Sigmoid colon (tissue), 7 donors: Measurements from ENCODE around the gene HSPA1A. TPM values are rescaled to one million over a fixed set of nuclear protein-coding genes. Genes with fewer than 3 reads are reported as not detected.

Experiments
- DNase-seq: peaks from one replicate; pipeline ENCODE4 v3.0.0-alpha.2; 2019
- H3K27ac ChIP-seq, 4 donors: fragments of 200-600 bp; sonication (generic); one replicate each; pipeline ENCODE4 v1.5.1; 2016 to 2019; ENCODE audit warnings: mild to moderate bottlenecking in 1 of 4
- H3K27me3 ChIP-seq, 3 donors: fragments of 200-600 bp; sonication (generic); one replicate each; pipeline ENCODE4 v1.5.1; 2019; ENCODE audit warnings: mild to moderate bottlenecking in 1 of 3
- H3K36me3 ChIP-seq, 4 donors: fragments of 200-600 bp; sonication (generic); one replicate each; pipeline ENCODE4 v1.5.1; 2016 to 2019
- H3K4me1 ChIP-seq, 4 donors: fragments of 200-600 bp; sonication (generic); one replicate each; pipeline ENCODE4 v1.5.1; 2017 to 2019
- H3K4me3 ChIP-seq, 4 donors: fragments of 200-600 bp; sonication (generic); one replicate each; pipeline ENCODE4 v1.5.1; 2017 to 2019; ENCODE audit warnings: mild to moderate bottlenecking in 2 of 4, moderate library complexity in 1 of 4
- H3K9me3 ChIP-seq, 4 donors: fragments of 200-600 bp in 3 of 4; sonication (generic) in 3 of 4; one replicate each; pipeline versions ENCODE4 v1.5.1 to v1.6.1; 2013 to 2019
- EP300 ChIP-seq, 4 donors: sonication (generic); formaldehyde crosslinking; IDR thresholded peaks; one replicate each; pipeline ENCODE4 v1.6.1; 2017; ENCODE audit warnings: antibody characterized with exemption in 4 of 4
- POLR2A ChIP-seq, 2 donors: fragments of 450-650 bp; IDR thresholded peaks; one replicate each; pipeline ENCODE4 v1.6.1; 2016; ENCODE audit warnings: antibody characterized with exemption in 2 of 2, mild to moderate bottlenecking in 2 of 2, moderate library complexity in 2 of 2
- POLR2AphosphoS5 ChIP-seq, 4 donors: sonication (generic); formaldehyde crosslinking; IDR thresholded peaks; one replicate each; pipeline ENCODE4 v1.6.1; 2017; ENCODE audit warnings: antibody characterized with exemption in 4 of 4
- WGBS, 2 donors: extraction: QIAGEN DNeasy Blood & Tissue Kit; methylation state at CpG; one replicate each; pipeline ENCODE4 v1.1.7; 2013; 5-methylcytosine and 5-hydroxymethylcytosine counted together
- intact Hi-C: fragments of 100-400 bp; cut with DNase I; formaldehyde crosslinking; loops from one replicate; pipeline ENCODE4 v1.15.1; 2023
- polyA plus RNA-seq, 3 donors: library from polyadenylated mRNA; stranded (reverse); fragments of 200-250 nt; gene quantifications; one replicate each; pipeline ENCODE4 v1.2.3, GENCODE V29; 2013
- total RNA-seq, 4 donors: library from RNA; depleted of rRNA; stranded (reverse); fragments of >200 nt; gene quantifications; one replicate each; pipeline ENCODE4 v1.1.0, GENCODE V29; 2016
- TF ChIP-seq, protein P1 (sequence below), 4 experiments: fragments of 450-650 bp in 3 of 4; fragments of 200-600 bp in 1 of 4; IDR thresholded peaks; one replicate each; pipeline ENCODE4 v1.5.1; 2016 to 2019; ENCODE audit warnings: antibody characterized with exemption in 4 of 4, mild to moderate bottlenecking in 3 of 4, moderate library complexity in 2 of 4
- donor health status: healthy with polysubstance abuse.
- donor health status: Bipolar disorder and iron deficiency.
- donor health status: healthy.

Gene HSPA1A
- total and polyA plus RNA-seq, 7 donors: 39.0 to 321 (median 147) TPM

GRCh38 chr6:31842053-31842452 is 26.7 kb downstream of the HSPA1A start:
- DNase-seq: no peak
- WGBS, 2 donors: 62 to 80% methylated on average over 9 of the region's 9 CpGs
- TF ChIP-seq, protein P1, sequence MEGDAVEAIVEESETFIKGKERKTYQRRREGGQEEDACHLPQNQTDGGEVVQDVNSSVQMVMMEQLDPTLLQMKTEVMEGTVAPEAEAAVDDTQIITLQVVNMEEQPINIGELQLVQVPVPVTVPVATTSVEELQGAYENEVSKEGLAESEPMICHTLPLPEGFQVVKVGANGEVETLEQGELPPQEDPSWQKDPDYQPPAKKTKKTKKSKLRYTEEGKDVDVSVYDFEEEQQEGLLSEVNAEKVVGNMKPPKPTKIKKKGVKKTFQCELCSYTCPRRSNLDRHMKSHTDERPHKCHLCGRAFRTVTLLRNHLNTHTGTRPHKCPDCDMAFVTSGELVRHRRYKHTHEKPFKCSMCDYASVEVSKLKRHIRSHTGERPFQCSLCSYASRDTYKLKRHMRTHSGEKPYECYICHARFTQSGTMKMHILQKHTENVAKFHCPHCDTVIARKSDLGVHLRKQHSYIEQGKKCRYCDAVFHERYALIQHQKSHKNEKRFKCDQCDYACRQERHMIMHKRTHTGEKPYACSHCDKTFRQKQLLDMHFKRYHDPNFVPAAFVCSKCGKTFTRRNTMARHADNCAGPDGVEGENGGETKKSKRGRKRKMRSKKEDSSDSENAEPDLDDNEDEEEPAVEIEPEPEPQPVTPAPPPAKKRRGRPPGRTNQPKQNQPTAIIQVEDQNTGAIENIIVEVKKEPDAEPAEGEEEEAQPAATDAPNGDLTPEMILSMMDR (IDR thresholded peaks at IDR 0.05): no peak
- no peak for TF ChIP-seq POLR2AphosphoS5 (IDR thresholded peaks at IDR 0.05)
- TF ChIP-seq EP300 (IDR thresholded peaks at IDR 0.05): no peak
- TF ChIP-seq POLR2A (IDR thresholded peaks at IDR 0.05): no peak
- H3K36me3 ChIP-seq: peaks cover 18 to 47% (median 36%) of the 10 kb centered on the region in 4 donors
- H3K27ac ChIP-seq: no peak overlapping the region
- no peak overlapping the region for H3K4me3 ChIP-seq
- intact Hi-C loops: no loop called here
- no peaks in the 10 kb centered on the region for H3K27me3 ChIP-seq
- peaks cover 0 to 21% (median 15%) of the 10 kb centered on the region in 4 donors for H3K4me1 ChIP-seq
- no peaks in the 10 kb centered on the region for H3K9me3 ChIP-seq

GRCh38 chr6:31844507-31844906 is 29.2 kb downstream of the HSPA1A start:
- peaks cover 4 to 22% (median 16%) of the 10 kb centered on the region in 4 donors for H3K36me3 ChIP-seq
- TF ChIP-seq, protein P1 (IDR thresholded peaks at IDR 0.05): no peak
- TF ChIP-seq EP300 (IDR thresholded peaks at IDR 0.05) (no peak), POLR2AphosphoS5 (IDR thresholded peaks at IDR 0.05) (no peak)
- intact Hi-C loops: no loop called here
- no peak for DNase-seq
- no peaks in the 10 kb centered on the region for H3K9me3 ChIP-seq
- no peak overlapping the region for H3K4me3 ChIP-seq
- WGBS, 2 donors: 86 to 95% methylated on average over 3 of the region's 3 CpGs
- no peak overlapping the region for H3K27ac ChIP-seq
- no peaks in the 10 kb centered on the region for H3K27me3 ChIP-seq
- H3K4me1 ChIP-seq: no peaks in the 10 kb centered on the region

DNA sequence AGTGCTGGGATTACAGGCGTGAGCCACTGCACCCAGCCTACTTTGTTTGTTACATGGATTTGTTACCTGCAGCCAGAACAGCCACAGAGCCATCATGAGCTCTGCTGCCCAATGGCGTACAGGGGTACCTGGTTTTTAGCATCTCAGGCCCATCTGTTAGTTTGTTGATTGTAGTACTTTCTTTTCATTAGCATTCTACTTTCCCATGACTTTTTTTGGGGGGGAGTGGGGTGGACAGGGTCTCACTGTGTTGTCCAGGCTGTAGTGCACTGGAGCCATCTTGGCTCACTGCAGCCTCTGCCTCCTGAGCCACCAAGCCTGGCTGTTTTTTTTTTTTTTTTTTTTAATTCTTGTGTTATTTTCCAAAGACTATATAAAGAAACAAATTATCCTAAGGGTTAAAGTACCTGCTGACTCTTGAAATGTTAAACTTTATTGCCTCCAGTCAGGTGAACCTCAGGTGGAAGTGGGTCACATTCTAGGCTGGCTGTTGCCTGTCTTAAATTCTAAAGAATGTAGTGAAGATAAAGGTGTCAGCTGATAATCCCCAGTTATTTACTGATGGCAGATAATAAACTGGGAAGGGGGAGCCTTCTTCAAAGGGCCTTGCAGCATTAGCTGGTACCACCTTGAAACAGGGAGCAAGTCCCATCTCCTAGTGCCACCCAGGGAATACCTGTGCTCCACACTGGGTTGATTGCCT is 32.1 kb downstream of the HSPA1A start:
- no peak overlapping the region for H3K27ac ChIP-seq
- no peaks in the 10 kb centered on the region for H3K9me3 ChIP-seq
- TF ChIP-seq POLR2A (IDR thresholded peaks at IDR 0.05) (no peak), POLR2AphosphoS5 (IDR thresholded peaks at IDR 0.05) (no peak), EP300 (IDR thresholded peaks at IDR 0.05) (no peak)
- TF ChIP-seq, protein P1 (IDR thresholded peaks at IDR 0.05): no peak
- no peaks in the 10 kb centered on the region for H3K4me1 ChIP-seq
- DNase-seq: no peak
- no peak overlapping the region for H3K4me3 ChIP-seq
- WGBS, 2 donors: 68 to 91% methylated on average over 2 of the region's 2 CpGs
- peaks cover 0 to 4% (median 0%) of the 10 kb centered on the region in 4 donors for H3K36me3 ChIP-seq
- no peaks in the 10 kb centered on the region for H3K27me3 ChIP-seq
- intact Hi-C loops: no loop called here

GRCh38 chr6:31850765-31851484 is 35.6 kb downstream of the HSPA1A start:
- H3K4me3 ChIP-seq: no peak overlapping the region
- no peak overlapping the region for H3K27ac ChIP-seq
- 95 to 98% methylated on average over 2 of the region's 2 CpGs for WGBS, 2 donors
- intact Hi-C loops: no loop called here
- no peaks in the 10 kb centered on the region for H3K27me3 ChIP-seq
- no peaks in the 10 kb centered on the region for H3K36me3 ChIP-seq
- DNase-seq: no peak
- no peaks in the 10 kb centered on the region for H3K4me1 ChIP-seq
- TF ChIP-seq POLR2AphosphoS5 (IDR thresholded peaks at IDR 0.05): no peak
- TF ChIP-seq, protein P1 (IDR thresholded peaks at IDR 0.05): no peak
- TF ChIP-seq EP300 (IDR thresholded peaks at IDR 0.05): no peak
- TF ChIP-seq POLR2A (IDR thresholded peaks at IDR 0.05): no peak
- no peaks in the 10 kb centered on the region for H3K9me3 ChIP-seq
